Islet of Langerhans (tissue), 1 donor: ENCODE measurements around the gene TIGD2.

Source experiments
- FAIRE-seq: peaks from one replicate; lab custom pipeline; 2011; peaks lifted over from hg19 to GRCh38; lab: Jason Lieb, UNC

Gene TIGD2

GRCh38 chr4:89162987-89163386 is 51.7 kb downstream of the TIGD2 start:
- no peak for FAIRE-seq

GRCh38 chr4:89164400-89164799 is 53.1 kb downstream of the TIGD2 start:
- FAIRE-seq: no peak
